Prostate gland (tissue), 2 donors: ENCODE measurements around the gene LAGE3. TPM values are rescaled to one million over a fixed set of nuclear protein-coding genes. Genes with fewer than 3 reads are reported as not detected.

ENCODE experiments used
- DNase-seq: peaks from one replicate; pipeline ENCODE4 v3.0.0-alpha.2; 2019; ENCODE audit warnings: low spot score
- H3K27ac ChIP-seq, 2 donors: fragments of 200-600 bp; sonication (generic); 2 replicates each; pipeline ENCODE4 v1.5.1; 2017 to 2019
- H3K27me3 ChIP-seq: fragments of 200-600 bp; sonication (generic); replicated peaks from 2 replicates; pipeline ENCODE4 v1.5.1; 2019; ENCODE audit not compliant: insufficient read depth
- H3K36me3 ChIP-seq, 2 donors: fragments of 200-600 bp; sonication (generic); 1 replicate in 1 of 2; 2 replicates in 1 of 2; pipeline versions ENCODE4 v1.5.1 to v1.8.1; 2017 to 2019
- H3K4me1 ChIP-seq: fragments of 200-600 bp; sonication (generic); replicated peaks from 2 replicates; pipeline ENCODE4 v1.5.1; 2019
- H3K4me3 ChIP-seq, 2 donors: fragments of 200-600 bp; sonication (generic); 2 replicates each; pipeline ENCODE4 v1.5.1; 2017 to 2019
- H3K9me3 ChIP-seq: fragments of 200-600 bp; sonication (generic); 2 replicates; pipeline ENCODE4 v1.5.1; 2017
- CTCF ChIP-seq, 4 experiments: fragments of 200-600 bp in 2 of 4; fragments of 450-650 bp in 2 of 4; sonication (generic) in 2 of 4; IDR thresholded peaks; 1 replicate in 3 of 4; 2 replicates in 1 of 4; pipeline ENCODE4 v1.5.1; 2016 to 2019; ENCODE audit warnings: antibody characterized with exemption in 4 of 4, mild to moderate bottlenecking in 2 of 4, moderate library complexity in 2 of 4
- POLR2A ChIP-seq: fragments of 450-650 bp; IDR thresholded peaks from one replicate; pipeline ENCODE4 v1.6.1; 2016; ENCODE audit warnings: antibody characterized with exemption, mild to moderate bottlenecking
- POLR2AphosphoS5 ChIP-seq: sonication (generic); formaldehyde crosslinking; IDR thresholded peaks from one replicate; pipeline ENCODE4 v1.6.1; 2017; ENCODE audit warnings: antibody characterized with exemption
- WGBS: methylation state at CpG from one replicate; pipeline ENCODE4 v1.1.5; 2018; 5-methylcytosine and 5-hydroxymethylcytosine counted together
- intact Hi-C: fragments of 100-400 bp; cut with DNase I; formaldehyde crosslinking; loops from one replicate; pipeline ENCODE4 v1.14.2; 2022
- total RNA-seq, 2 donors: library from RNA; depleted of rRNA; stranded (reverse); fragments of >200 nt; gene quantifications; one replicate each; pipeline ENCODE4 v1.1.0, GENCODE V29; 2016

LAGE3 gene
- total RNA-seq, 2 donors from 2014 or later = 39.1 to 44.2 TPM

- TF ChIP-seq POLR2AphosphoS5 (no peak), CTCF (IDR thresholded peaks at IDR 0.05) (no peak), POLR2A (no peak)
- H3K4me3 ChIP-seq = no peak overlapping the region
- no peak for DNase-seq
- H3K4me1 ChIP-seq = no peaks in the 10 kb centered on the region
- intact Hi-C loops = no loop called here
- 77% methylated on average over 22 of the region's 28 CpGs for WGBS
- no peak overlapping the region for H3K27ac ChIP-seq
- H3K27me3 ChIP-seq = no peaks in the 10 kb centered on the region
- no peaks in the 10 kb centered on the region for H3K9me3 ChIP-seq
- no peaks in the 10 kb centered on the region for H3K36me3 ChIP-seq
Measured at GRCh38 chrX:154472685-154473632, 6.1 kb downstream of the LAGE3 start.

- Histone ChIP-seq H3K36me3 (no peaks in the 10 kb centered on the region), H3K4me1 (no peaks in the 10 kb centered on the region), H3K4me3 (no peak overlapping the region), H3K27ac (no peak overlapping the region), H3K9me3 (no peaks in the 10 kb centered on the region), H3K27me3 (no peaks in the 10 kb centered on the region)
- intact Hi-C loops = no loop called here
- DNase-seq = no peak
- TF ChIP-seq POLR2A (no peak), CTCF (IDR thresholded peaks at IDR 0.05) (no peak), POLR2AphosphoS5 (no peak)
- 81% methylated on average over 22 of the region's 23 CpGs for WGBS
Measured at GRCh38 chrX:154471839-154472684, 7.0 kb downstream of the LAGE3 start.

GRCh38 chrX:154470914-154471568 is 8.0 kb downstream of the LAGE3 start:
- H3K27ac ChIP-seq = no peak overlapping the region
- H3K27me3 ChIP-seq = no peaks in the 10 kb centered on the region
- no peak overlapping the region for H3K4me3 ChIP-seq
- TF ChIP-seq CTCF (IDR thresholded peaks at IDR 0.05) (no peak), POLR2AphosphoS5 (no peak), POLR2A (no peak)
- no peaks in the 10 kb centered on the region for H3K4me1 ChIP-seq
- H3K9me3 ChIP-seq = no peaks in the 10 kb centered on the region
- 84% methylated on average over 9 of the region's 23 CpGs for WGBS
- intact Hi-C loops = no loop called here
- no peaks in the 10 kb centered on the region for H3K36me3 ChIP-seq
- DNase-seq = no peak

- H3K9me3 ChIP-seq = no peaks in the 10 kb centered on the region
- intact Hi-C loops = no loop called here
- TF ChIP-seq POLR2A (no peak), CTCF (IDR thresholded peaks at IDR 0.05) (no peak), POLR2AphosphoS5 (no peak)
- H3K4me1 ChIP-seq = no peaks in the 10 kb centered on the region
- no peaks in the 10 kb centered on the region for H3K36me3 ChIP-seq
- no peaks in the 10 kb centered on the region for H3K27me3 ChIP-seq
- DNase-seq = no peak
- no peak overlapping the region for H3K4me3 ChIP-seq
- H3K27ac ChIP-seq = no peak overlapping the region
- 91% methylated on average over 13 of the region's 14 CpGs for WGBS
Measured at GRCh38 chrX:154470434-154470833, 8.6 kb downstream of the LAGE3 start.
